Caco-2 (cell line): ENCODE data around the gene PIGR. TPM values are rescaled to one million over a fixed set of nuclear protein-coding genes. Genes with fewer than 3 reads are reported as not detected.

ENCODE experiments used
- BruUV-seq: library from RNA; stranded (reverse); fragments of 400-500 nt; replicated peaks from 2 replicates; lab custom pipeline; 2021; lab: Mats Ljungman, UMichigan
- CTCF ChIA-PET: fragments of 300-600 bp; sonication (Branson Sonifier 250); formaldehyde crosslinking; loops from one replicate; lab custom pipeline; 2022; ENCODE audit warnings: antibody characterized with exemption; lab: Charles Lee
- POLR2A ChIA-PET: fragments of 300-600 bp; sonication (Branson Sonifier 250); formaldehyde crosslinking; loops from one replicate; lab custom pipeline; 2022; ENCODE audit warnings: antibody characterized with exemption; lab: Charles Lee
- DNase-seq, 2 experiments: peaks; one replicate each; pipeline versions ENCODE4 v3.0.0 to v3.0.0-alpha.2; 2020 to 2022
- H3K27me3 ChIP-seq: replicated peaks from 2 replicates; pipeline ENCODE4 v1.6.0; 2011; ENCODE audit warnings: low read length; ENCODE audit not compliant: control insufficient read depth, insufficient read depth
- H3K36me3 ChIP-seq: 2 replicates; pipeline ENCODE4 v1.5.1; 2011; ENCODE audit warnings: low read length; ENCODE audit not compliant: control insufficient read depth, insufficient read depth
- H3K4me1 ChIP-seq: fragments of 250-450 bp; sonication (Bioruptor Pico); 2 replicates; pipeline ENCODE4 v1.5.1; 2020; ENCODE audit warnings: mild to moderate bottlenecking
- H3K4me3 ChIP-seq: 2 replicates; pipeline ENCODE4 v1.5.1; 2011; ENCODE audit warnings: low read depth, mild to moderate bottlenecking, control low read depth, low read length
- H3K9me3 ChIP-seq: fragments of 250-450 bp; sonication (Bioruptor Pico); 2 replicates; pipeline ENCODE4 v1.5.1; 2020; ENCODE audit warnings: mild to moderate bottlenecking, moderate library complexity
- H3K27ac Mint-ChIP-seq: one replicate; pipeline ENCODE4 v1.8.0; 2022; ENCODE audit warnings: mixed read lengths; ENCODE audit not compliant: unreplicated experiment
- H3K27me3 Mint-ChIP-seq: one replicate; pipeline ENCODE4 v1.8.0; 2022; ENCODE audit warnings: mixed read lengths; ENCODE audit not compliant: insufficient read depth, unreplicated experiment
- H3K36me3 Mint-ChIP-seq: one replicate; pipeline ENCODE4 v1.8.0; 2022; ENCODE audit warnings: mild to moderate bottlenecking, mixed read lengths; ENCODE audit not compliant: insufficient read depth, unreplicated experiment
- H3K4me1 Mint-ChIP-seq: one replicate; pipeline ENCODE4 v1.8.0; 2022; ENCODE audit warnings: low read depth, mixed read lengths; ENCODE audit not compliant: unreplicated experiment
- H3K4me3 Mint-ChIP-seq: one replicate; pipeline ENCODE4 v1.8.0; 2022; ENCODE audit warnings: mild to moderate bottlenecking, moderate library complexity, mixed read lengths; ENCODE audit not compliant: unreplicated experiment
- H3K9me3 Mint-ChIP-seq: one replicate; pipeline ENCODE4 v1.8.0; 2022; ENCODE audit warnings: mixed read lengths; ENCODE audit not compliant: unreplicated experiment
- CTCF ChIP-seq, 2 experiments: fragments of 200-600 bp in 1 of 2; IDR thresholded peaks; 1 replicate in 1 of 2; 2 replicates in 1 of 2; pipeline versions ENCODE4 v1.5.1 to v1.8.0; 2011 to 2022; ENCODE audit warnings: antibody characterized with exemption in 1 of 2, control low read depth in 1 of 2, inconsistent platforms in 1 of 2, low read depth in 1 of 2, low read length in 1 of 2, mild to moderate bottlenecking in 1 of 2, moderate library complexity in 1 of 2; ENCODE audit not compliant: insufficient read depth in 1 of 2, severe bottlenecking in 1 of 2, unreplicated experiment in 1 of 2
- intact Hi-C: fragments of 100-400 bp; cut with micrococcal nuclease; formaldehyde crosslinking; loops from one replicate; pipeline ENCODE4 v1.10.0; 2022; ENCODE audit not compliant: unreplicated experiment
- total RNA-seq: library from RNA; stranded (reverse); gene quantifications from 2 replicates; pipeline ENCODE4 v1.2.3, GENCODE V29; 2022

Gene PIGR
- total RNA-seq, 1 experiment from 2014 or later, result not detected

DNA sequence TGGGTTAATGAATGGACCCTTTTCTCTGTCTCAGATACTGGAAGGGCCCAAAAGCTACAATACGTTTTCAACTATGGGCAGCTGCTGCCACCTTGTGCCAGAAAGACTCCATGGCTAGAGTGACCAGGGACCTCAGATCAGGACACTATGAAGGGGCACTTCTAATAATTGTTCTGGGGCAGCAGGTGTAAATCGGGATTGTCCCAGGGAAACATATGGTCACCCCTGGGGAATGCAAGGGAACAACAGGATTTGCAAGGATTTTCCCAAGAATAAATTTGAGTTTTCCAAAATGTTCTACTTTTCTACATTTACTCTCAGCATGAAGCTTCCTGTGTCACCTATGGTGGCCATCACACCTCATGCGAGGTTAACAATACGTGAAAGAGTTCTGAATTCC, 36.0 kb upstream of the PIGR start:
- DNase-seq, result peak; percentile 69 to 71
- no peak overlapping the region for H3K27ac Mint-ChIP-seq
- H3K27me3 Mint-ChIP-seq, result no peaks in the 10 kb centered on the region
- Histone ChIP-seq H3K36me3 (no peaks in the 10 kb centered on the region), H3K4me3 (no peak overlapping the region), H3K9me3 (no peaks in the 10 kb centered on the region), H3K27me3 (no peaks in the 10 kb centered on the region), H3K4me1 (peaks cover 18% of the 10 kb centered on the region)
- no TSS peak for BruUV-seq
- ChIA-PET POLR2A (no interaction called here), CTCF (interaction anchor here (0.5 to 4.7 kb wide), 21 partner anchors 9 to 351 kb away, joined by 3 to 68 read pairs (median 5); partner anchors contain the start of gene C1orf116)
- peaks cover 22% of the 10 kb centered on the region for H3K4me1 Mint-ChIP-seq
- H3K36me3 Mint-ChIP-seq, result no peaks in the 10 kb centered on the region
- H3K4me3 Mint-ChIP-seq, result no peak overlapping the region
- peak; percentile 76 to 89 for TF ChIP-seq CTCF (IDR thresholded peaks at IDR 0.05; ENCODE audit: insufficient read depth in 1 of 2, low read depth in 1 of 2, low read length in 1 of 2, severe bottlenecking in 1 of 2, unreplicated experiment in 1 of 2)
- intact Hi-C loops, result loop anchor here (1.0 to 5.0 kb wide), 12 partner anchors 25 to 515 kb away; partner anchors contain the start of genes CR1 and IL20
- no peaks in the 10 kb centered on the region for H3K9me3 Mint-ChIP-seq

DNA sequence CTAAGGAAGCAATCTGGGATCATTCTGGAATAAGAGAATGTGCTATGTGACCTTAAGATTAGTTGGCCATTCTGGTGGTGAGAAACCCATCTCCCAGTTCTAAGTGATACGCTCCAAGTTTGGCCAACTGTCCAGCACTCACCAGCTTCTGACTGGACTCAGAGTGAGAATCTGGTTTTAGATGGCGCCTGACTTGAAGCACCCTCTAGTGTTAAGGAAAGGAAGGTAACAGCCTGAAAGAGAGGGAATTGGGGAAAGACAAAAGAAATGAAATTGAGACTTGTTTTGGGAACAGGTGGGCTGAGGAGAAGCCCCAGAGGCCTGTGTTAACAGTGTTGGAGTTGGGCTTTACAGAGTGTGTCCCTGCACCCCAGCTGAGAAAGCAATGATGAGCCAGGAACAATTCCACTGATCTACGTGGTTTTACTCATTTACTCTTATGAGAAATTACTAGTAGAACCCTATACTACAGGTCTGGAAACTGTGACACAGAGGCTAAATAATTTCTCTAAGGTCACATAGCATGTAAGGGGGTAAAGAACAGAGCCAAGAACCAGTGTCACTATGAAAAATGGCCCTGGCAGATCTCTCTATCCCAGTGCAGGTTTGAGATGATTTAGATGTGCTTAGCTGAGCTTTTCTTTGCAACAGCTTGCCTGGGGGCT, 33.2 kb upstream of the PIGR start:
- no peak overlapping the region for H3K27ac Mint-ChIP-seq
- POLR2A ChIA-PET, result no interaction called here
- DNase-seq, result peak in 1 of 2 experiments; percentile 50

DNA sequence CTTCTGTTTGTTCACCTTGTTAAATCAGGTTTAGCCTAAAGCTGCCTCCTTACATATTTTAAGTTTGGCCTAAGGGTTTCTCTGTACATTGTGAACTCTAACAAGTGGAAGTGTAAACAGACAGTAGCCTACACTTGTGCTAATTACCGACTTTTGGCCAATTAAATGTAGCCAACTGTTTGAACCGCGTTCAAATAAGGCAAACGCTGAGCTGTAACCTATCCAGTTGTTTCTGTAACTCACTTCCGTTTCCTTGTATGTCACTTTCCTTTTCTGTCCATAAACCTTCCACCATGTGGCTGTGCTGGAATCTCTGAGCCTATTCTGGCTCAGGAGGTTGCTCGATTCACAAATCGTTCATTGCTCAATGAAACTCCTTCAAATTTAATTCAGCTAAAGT, 32.0 kb upstream of the PIGR start:
- Histone ChIP-seq H3K9me3 (no peaks in the 10 kb centered on the region), H3K36me3 (no peaks in the 10 kb centered on the region), H3K4me3 (no peak overlapping the region), H3K27me3 (no peaks in the 10 kb centered on the region), H3K4me1 (peaks cover 23% of the 10 kb centered on the region)
- Mint-ChIP-seq H3K36me3 (no peaks in the 10 kb centered on the region), H3K27ac (no peak overlapping the region), H3K9me3 (no peaks in the 10 kb centered on the region), H3K27me3 (no peaks in the 10 kb centered on the region), H3K4me1 (peaks cover 24% of the 10 kb centered on the region), H3K4me3 (no peak overlapping the region)
- CTCF ChIA-PET, result interaction anchor here (1.3 kb wide), 1 partner anchor 30 kb away, joined by 4 read pairs; no protein-coding TSS in a partner anchor
- POLR2A ChIA-PET, result no interaction called here
- no TSS peak for BruUV-seq
- intact Hi-C loops, result no loop called here
- no peak for DNase-seq
- no peak for TF ChIP-seq CTCF (IDR thresholded peaks at IDR 0.05; ENCODE audit: insufficient read depth in 1 of 2, low read depth in 1 of 2, low read length in 1 of 2, severe bottlenecking in 1 of 2, unreplicated experiment in 1 of 2)

More for the DNA sequence above, 33.2 kb upstream of the PIGR start:
- Mint-ChIP-seq H3K9me3 (no peaks in the 10 kb centered on the region), H3K36me3 (no peaks in the 10 kb centered on the region), H3K27me3 (no peaks in the 10 kb centered on the region), H3K4me1 (peaks cover 24% of the 10 kb centered on the region), H3K4me3 (no peak overlapping the region)
- peak; percentile 61 to 82 for TF ChIP-seq CTCF (IDR thresholded peaks at IDR 0.05; ENCODE audit: insufficient read depth in 1 of 2, low read depth in 1 of 2, low read length in 1 of 2, severe bottlenecking in 1 of 2, unreplicated experiment in 1 of 2)
- intact Hi-C loops, result loop anchor here (1.0 to 5.0 kb wide), 2 partner anchors 44 to 518 kb away; partner anchors contain the start of gene CR1
- CTCF ChIA-PET, result interaction anchor here (0.6 to 4.7 kb wide), 11 partner anchors 18 to 206 kb away, joined by 3 to 51 read pairs (median 4); partner anchors contain the start of gene PIGR
- H3K9me3 ChIP-seq, result no peaks in the 10 kb centered on the region
- no peaks in the 10 kb centered on the region for H3K36me3 ChIP-seq
- no peaks in the 10 kb centered on the region for H3K27me3 ChIP-seq
- no peak overlapping the region for H3K4me3 ChIP-seq
- BruUV-seq, result no TSS peak
- peaks cover 22% of the 10 kb centered on the region for H3K4me1 ChIP-seq
